GM11168 (cell line): ENCODE data around the gene LAMTOR5.

Experiments used
- in situ Hi-C: fragments of 300-500 bp; cut with MboI; formaldehyde crosslinking; loops from one replicate; pipeline ENCODE4 v1.12.0; 2022; ENCODE audit warnings: low sequenced_read_pairs; ENCODE audit not compliant: unreplicated experiment

The LAMTOR5 gene

GRCh38 chr1:110393286-110393685, 14.2 kb downstream of the LAMTOR5 start:
- in situ Hi-C loops: no loop called here

- in situ Hi-C loops: no loop called here
Observed at GRCh38 chr1:110390692-110391245, 16.7 kb downstream of the LAMTOR5 start, which contains the start of gene SLC16A4. SLC16A4 (minus strand) TSS chr1:110391026; CDS start chr1:110389323, 1,703 bp downstream.

- in situ Hi-C loops: no loop called here
Observed at GRCh38 chr1:110390096-110390495, 17.4 kb downstream of the LAMTOR5 start.

- in situ Hi-C loops: no loop called here
Observed at GRCh38 chr1:110387048-110387754, 20.3 kb downstream of the LAMTOR5 start.

- in situ Hi-C loops: no loop called here
Observed at GRCh38 chr1:110385369-110385768, 22.1 kb downstream of the LAMTOR5 start.

GRCh38 chr1:110384581-110385321, 22.7 kb downstream of the LAMTOR5 start:
- in situ Hi-C loops: no loop called here

GRCh38 chr1:110383251-110383990, 24.1 kb downstream of the LAMTOR5 start:
- in situ Hi-C loops: no loop called here

GRCh38 chr1:110380672-110381283, 26.7 kb downstream of the LAMTOR5 start:
- in situ Hi-C loops: no loop called here

- in situ Hi-C loops: no loop called here
Observed at GRCh38 chr1:110375490-110375889, 32.0 kb downstream of the LAMTOR5 start.

- in situ Hi-C loops: no loop called here
Observed at GRCh38 chr1:110370827-110371226, 36.7 kb downstream of the LAMTOR5 start.

- in situ Hi-C loops: no loop called here
Observed at GRCh38 chr1:110364221-110364620, 43.3 kb downstream of the LAMTOR5 start.

- in situ Hi-C loops: no loop called here
Observed at GRCh38 chr1:110361856-110362255, 45.6 kb downstream of the LAMTOR5 start.

- in situ Hi-C loops: no loop called here
Observed at GRCh38 chr1:110360431-110360830, 47.1 kb downstream of the LAMTOR5 start.

GRCh38 chr1:110356379-110356778, 51.1 kb downstream of the LAMTOR5 start:
- in situ Hi-C loops: no loop called here

- in situ Hi-C loops: no loop called here
Observed at GRCh38 chr1:110355321-110355720, 52.2 kb downstream of the LAMTOR5 start.
